NCI-H2171 (cell line): Measurements from ENCODE around the gene ZNF749.

Experiments used
- DNase-seq: peaks from one replicate; lab custom pipeline; 2025; lab: John Stamatoyannopoulos, UW

The ZNF749 gene

DNA sequence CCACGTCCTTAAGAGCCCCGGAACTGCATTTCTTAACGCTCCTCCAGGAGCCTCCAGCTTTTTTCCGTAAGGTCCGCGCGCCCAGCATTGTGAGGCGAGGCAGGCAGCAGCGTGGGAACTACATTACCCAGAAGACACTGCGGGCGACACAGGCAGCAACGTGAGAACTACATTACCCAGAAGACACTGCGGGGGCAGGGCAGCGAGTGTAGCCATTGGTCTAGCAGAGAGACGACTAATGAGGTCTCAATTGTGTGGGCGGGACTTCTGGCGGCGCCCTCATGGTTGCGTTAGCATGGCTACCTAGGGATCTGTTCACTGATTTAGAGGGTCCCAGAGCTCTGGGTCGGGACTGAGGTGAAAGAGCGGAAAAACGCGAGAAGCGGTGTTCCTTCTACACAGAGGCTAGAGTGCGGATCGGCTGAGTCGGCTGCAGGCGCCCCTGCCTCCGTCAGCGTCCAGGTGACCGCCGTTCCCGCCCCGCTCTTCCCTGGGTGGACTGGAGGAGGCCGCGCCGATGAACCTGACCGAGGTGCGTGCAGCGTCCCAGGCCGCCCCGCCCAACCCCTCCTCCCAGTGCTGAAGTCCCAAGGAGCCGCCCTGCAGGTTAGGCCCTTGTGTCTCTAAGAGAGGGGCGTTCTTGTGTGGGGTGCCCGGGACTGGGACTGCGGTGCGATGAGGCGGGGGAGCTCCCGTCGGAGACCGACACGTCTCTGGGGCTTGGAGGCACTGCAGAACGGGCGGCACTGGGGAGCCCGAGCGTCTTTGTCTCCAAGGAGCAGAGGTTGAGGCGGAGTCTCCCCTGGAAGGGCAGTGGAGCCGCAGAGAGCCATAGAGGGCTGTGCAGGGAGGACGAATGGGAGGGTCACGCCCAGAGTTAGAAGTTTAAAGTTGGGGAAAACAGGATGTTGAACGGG is at the start of gene ZNF749:
Gene ZNF749, plus strand, starts transcription at position 264 of the 917 bp plus-strand sequence. Its CDS starts 254 bp downstream, at position 518.
- peak; percentile 98 for DNase-seq

DNA sequence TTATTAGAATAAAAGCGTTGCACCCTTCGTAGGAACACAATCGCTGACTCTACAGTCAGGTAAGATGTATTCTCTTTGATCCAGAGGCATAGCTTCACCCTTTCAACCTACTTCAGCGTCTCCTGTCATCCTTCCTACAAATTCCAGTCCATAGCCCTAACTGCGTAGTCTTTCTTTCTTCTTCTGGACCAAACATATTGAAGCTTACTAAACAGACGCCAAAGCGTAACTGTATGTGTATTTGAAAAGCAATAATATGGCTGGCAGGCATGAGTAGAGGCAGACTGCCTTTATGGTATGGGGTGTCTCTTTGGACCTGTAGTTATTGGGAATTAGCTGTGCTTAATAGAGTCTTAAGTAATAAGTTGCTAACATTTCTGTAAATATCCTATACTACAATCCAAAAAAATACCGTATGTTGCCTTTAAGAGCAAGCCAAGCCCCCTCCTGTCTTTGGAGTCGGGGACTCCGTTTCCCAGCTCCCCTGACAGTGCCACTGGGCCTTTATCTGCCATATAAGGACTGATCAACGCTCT is 45.9 kb upstream of the ZNF749 start:
- no peak for DNase-seq

DNA sequence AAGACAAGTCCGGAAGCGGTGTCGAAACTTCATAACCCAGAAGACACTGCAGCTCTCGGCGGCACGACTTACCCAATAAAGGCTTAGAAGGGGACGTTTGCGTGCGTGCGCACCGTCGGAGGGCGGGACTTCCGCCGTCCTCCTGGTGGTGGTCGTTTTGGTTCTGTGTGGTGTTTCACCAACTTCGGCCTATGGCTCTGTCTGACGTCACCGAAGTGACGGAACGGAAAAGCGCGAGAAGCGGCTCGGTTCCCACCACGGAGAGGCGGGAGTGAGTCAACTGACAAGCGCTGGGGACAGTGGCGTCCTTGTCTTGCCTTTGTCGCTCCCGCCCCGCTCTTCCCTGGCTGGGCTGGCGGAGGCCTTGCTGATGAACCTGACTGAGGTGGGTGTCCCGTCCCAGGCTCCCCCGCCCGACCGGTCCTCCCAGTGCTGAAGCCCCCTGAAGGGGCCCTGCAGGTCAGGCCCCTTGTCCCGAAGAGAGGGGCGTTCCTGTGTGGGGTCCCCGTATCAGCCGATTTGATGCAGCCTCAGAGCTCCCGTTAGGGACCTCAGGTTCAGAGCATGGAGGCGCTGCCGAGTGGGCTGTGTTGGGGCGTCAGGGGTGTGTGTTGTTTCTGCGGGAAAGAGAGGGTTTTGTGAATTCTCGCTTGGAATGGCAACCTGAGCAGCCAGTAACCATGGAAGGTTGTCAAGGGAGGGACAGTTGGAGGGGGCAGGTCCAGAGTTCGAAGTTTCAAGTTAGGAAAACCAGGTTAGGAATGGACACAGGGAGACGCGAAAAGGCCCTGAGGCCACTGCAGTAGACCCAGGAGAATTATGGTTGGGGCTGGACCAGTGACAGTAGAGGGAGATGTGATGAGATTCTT is 45.2 kb upstream of the ZNF749 start, which contains the start of gene ZNF548:
Gene ZNF548, plus strand, starts transcription at position 125 of the 869 bp plus-strand sequence. Its CDS starts 246 bp downstream, at position 371.
- peak; percentile 95 for DNase-seq

DNA sequence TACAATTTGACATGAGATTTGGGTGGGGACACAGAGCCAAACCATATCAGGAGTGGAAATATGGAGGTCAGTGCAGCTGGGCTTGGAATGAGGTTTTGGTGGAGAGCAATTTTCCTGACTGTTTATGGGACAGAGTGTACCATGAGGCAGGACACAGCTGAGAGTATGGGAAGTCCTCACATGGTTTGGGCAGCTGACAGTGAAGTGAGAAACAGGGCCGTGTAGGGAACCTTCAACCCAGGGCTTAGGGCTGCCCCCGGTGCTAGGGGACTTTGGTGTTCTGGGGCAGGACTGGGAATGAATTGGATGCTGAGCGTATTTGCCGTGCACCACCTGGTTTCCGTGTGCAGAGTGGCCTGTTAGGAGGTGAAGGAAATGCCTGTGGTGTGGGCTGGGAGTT is 39.4 kb upstream of the ZNF749 start:
- DNase-seq = no peak

DNA sequence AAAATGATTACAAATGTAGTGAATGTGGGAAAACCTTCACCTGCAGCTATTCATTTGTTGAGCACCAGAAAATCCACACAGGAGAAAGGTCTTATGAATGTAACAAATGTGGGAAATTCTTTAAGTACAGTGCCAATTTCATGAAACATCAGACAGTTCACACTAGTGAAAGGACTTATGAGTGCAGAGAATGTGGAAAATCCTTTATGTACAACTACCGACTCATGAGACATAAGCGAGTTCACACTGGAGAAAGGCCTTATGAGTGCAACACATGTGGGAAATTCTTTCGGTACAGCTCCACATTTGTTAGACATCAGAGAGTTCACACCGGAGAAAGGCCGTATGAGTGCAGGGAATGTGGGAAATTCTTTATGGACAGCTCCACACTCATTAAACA is 36.3 kb upstream of the ZNF749 start:
- no peak for DNase-seq

DNA sequence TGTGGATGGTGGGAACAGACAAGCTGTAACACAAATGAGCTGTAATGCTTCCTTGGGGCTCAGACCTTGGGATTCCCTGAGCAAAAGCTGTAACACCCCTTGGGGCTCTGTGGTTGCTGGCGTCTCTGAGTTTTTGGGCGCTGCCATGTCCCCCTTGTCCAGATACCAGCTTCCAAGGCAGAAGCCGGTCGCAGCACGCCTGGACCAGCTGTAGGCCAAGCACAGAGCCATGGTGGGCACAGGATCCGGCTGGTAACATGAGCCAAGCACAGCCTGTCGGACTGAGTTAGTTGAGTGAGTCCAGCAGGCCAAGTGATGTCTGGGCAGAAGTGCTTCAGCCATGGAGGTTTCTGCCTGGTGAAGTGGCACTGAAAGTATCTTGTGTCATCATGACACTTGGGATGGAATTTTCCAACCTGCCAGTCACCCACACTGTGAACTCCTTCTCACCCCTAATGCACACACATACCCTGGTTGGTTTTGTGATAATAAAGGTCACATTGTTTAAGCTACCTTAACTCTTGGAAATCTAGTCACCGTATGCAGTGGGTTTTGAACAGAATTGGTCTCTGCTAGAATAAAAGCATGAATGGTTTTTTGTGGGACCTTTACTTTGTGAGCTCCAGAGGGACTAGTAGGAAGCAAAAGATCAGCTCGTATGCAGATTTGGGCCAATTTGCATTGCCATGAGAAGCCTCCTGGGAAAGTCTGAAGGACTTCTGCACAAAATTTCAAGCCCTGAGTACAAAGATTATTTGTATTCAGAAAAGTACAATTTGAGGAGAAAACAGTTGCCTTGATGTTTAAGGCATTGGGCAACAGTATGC is 31.2 kb upstream of the ZNF749 start:
- no peak for DNase-seq

DNA sequence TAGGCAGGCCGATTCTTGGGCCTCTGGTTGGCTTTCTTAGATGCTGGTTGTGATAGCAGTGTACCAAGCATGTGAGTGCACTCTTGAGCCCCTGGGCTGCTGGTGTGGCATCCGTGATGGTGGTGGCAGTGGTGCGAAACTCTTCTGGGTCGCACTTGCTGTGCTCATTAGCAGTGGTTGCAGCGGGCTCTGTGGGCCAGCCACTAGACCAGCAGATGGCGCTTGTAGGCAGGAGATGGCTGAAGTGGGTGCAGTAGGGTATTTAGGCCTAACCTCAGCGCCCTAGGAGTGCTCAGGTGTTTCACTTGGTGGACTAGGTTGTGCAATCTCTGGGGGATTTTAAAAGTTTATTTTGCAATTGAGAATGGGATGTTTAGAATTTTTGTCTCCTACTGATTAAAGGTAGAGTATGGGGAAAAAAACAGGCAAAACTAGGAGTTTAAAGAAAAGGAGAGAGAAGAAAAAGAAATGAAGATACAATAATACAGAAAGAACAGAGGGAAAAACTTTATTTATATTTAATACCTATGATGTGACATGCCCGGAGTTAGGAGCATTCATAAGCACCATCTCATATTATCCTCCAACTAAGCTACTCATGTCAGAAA is 28.5 kb upstream of the ZNF749 start:
- DNase-seq = peak; percentile 13

DNA sequence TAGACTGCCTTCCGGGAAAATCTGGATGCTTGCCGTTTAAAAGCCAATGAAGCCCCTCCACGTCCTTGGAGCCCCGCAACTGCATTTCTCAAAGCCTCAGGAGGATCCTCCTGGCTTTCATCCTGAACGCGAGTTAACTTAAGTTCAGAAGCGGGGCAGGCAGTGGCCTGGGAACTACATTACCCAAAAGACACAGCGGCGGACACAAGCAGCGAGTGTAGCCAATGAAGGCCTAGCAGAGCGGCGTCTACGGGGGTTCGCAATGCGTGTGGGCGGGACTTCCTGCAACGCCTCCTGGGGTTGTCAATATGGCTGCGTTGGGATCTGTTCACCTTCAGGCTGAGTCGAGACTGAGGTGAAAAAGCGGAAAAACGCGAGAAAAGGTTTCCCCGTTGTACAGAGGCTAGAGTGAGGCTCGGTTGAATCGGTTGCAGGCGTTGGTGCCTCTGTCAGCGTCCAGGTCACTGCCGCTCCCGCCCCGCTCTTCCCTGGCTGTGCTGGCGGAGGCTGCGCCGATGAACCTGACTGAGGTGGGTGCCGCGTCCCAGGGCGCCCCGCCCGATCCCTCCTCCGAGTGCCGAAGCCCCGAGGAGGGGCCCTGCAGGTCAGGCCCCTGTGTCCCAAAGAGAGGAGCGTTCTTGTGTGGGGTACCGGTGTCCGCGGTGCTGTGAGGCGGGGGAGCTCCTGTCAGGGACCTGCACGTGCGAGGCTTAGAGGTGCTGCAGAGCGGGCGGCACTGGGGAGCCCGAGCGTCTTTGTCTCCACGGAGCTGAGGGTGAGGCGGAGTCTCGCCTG is 24.1 kb upstream of the ZNF749 start, which contains the start of gene ZNF17:
Gene ZNF17, plus strand, starts transcription at position 285 of the 795 bp plus-strand sequence. CDS start 2,455 bp downstream, outside the sequence.
- DNase-seq = peak; percentile 92

DNA sequence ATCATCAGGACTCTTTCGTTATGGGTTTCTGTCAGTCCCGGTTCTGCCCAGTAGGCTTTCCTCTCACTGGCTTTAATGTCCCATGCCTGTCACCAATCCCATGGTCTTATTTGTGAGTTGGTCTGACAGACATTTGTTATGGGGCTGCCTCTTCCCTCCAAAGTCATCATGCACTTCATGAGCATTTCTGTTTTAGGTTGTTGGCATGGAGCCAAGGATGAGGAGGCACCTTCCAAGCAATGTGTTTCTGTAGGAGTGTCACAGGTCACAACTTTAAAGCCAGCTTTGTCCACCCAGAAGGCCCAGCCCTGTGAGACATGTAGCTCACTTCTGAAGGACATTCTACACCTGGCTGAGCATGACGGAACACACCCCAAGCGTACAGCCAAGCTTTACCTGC is 15.7 kb upstream of the ZNF749 start:
- no peak for DNase-seq

DNA sequence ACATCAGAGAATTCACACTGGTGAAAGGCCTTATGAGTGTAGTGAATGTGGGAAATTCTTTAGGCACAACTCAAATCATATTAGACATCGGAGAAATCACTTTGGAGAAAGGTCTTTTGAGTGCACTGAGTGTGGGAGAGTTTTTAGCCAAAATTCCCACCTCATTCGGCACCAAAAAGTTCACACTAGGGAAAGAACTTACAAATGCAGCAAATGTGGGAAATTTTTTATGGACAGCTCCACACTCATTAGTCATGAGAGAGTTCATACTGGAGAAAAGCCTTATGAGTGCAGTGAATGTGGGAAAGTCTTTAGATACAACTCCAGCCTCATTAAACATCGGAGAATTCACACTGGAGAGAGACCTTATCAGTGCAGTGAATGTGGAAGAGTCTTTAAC is 14.1 kb upstream of the ZNF749 start:
- no peak for DNase-seq

DNA sequence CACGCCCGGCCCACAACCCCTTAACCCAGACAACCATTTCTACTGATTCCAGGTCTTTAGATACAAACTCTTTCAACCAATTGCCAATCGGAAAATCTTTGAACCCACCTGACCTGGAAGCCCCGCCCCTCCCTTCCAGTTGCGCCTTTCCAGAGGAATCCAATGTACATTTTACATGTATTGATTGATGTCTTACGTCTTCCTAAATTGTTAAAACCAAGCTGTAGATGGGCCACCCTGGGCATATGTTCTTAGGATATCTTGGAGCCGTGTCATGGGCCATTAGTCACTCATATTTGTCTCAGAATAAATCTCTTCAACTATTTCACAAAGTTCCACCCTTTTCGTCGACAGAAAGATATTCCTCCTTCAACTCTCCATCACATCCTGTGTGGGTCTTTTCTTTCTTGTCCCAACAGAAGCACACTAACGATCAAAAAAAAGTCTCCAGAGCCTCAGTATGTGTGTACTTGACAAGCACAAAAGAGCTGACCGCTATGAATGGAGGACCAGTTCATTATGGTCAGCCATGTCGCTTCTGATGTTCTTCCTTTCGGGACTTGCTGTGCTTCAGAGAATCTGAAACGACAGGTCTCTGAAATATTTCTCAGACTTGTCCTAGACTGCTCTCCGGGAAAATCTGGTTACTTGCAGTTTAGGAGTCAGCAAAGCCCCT is 601 bp upstream of the ZNF749 start:
- DNase-seq = no peak

DNA sequence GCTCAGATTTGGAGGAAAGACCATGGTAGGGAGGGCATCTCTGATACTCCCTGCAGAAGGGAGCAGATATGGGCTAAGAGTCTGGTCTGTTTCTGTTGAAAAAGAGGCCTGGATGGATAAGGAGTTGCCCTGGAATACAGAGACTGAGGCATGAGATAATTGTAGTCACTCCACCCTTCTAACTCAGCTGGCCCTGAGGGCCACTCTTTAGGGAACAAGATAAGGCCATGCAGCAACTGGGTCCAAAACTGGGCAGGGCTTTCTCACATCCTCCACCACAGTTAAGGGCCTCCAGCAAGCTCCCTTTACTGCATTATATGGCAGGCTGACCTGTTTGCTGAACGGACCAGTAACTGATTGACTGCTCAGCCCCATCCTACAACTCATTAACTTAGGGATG is 1.3 kb downstream of the ZNF749 start:
- no peak for DNase-seq

DNA sequence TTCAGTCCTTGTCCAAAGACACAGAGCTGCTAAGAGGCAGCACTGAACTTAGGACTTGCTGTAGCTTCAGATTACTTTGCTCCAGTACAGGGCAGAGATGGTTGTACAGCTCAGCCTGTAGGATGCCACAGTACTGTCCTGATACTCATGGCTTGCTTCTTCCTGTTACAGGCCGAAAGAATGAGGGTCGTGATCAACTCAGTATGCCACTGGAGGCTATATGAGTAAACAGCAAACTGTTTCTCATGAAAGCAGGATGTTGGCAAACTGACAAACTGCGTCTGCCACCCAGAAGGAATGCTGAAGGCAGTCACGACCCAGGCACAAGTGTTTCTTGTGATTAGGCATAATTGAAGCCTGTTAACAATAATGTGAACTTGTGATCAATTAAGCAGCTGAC is 2.8 kb downstream of the ZNF749 start:
- DNase-seq = no peak

DNA sequence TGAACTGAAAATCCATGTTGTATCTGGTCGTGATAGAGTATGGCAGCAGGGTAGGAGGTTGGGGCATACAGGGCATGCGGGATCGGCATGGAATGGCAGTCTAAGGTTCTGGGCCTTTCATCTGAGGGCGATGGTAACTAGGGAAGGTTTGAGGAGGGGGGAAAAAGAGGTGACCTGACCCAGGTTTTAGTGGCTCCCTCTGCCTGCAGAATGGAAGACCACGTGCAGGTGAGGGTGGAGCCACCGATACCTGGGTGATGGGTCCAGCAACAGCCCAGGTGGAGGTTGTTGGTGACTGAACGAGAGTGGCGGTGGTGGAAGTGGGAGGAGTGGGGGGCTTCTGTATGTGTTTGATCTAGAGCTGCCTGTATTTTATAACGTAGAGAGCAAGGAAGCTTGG is 3.8 kb downstream of the ZNF749 start:
- DNase-seq = no peak

DNA sequence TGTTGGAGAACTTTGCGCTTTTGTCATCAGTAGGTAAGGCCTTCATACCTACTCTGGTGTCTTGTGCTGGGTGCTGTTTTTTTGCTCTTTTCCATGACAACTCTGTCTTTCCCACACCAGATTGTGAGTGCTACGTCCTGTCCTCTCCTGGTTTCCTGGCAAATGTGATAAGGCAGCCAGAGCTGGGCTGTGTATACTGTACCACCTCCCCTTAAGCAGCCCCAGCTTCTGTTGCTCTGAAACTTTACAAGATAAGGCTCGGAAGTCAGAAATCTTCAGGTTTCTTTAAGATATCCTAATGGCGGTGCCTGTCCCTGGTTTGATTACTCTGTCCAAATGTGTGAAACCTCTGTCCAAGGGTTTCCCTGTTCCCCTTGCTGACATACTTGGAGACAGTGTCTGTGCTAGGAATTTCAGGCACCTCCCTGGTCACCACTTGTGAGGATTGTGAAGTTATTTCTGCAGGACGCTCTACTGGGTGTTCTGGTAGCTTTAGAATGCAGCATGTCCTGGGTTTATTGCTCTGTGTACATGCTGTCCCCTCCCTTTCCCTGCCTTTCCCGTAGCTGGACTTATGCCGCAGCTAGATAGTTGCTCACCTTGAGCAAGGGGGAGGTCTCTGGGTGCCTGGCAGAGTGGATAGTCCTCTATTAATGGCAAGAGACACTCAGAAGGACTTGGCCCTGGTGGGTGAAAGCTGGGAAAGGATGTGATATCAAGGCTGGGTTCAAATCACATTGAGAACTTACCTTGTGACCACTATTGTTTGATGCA is 7.0 kb downstream of the ZNF749 start:
- no peak for DNase-seq

DNA sequence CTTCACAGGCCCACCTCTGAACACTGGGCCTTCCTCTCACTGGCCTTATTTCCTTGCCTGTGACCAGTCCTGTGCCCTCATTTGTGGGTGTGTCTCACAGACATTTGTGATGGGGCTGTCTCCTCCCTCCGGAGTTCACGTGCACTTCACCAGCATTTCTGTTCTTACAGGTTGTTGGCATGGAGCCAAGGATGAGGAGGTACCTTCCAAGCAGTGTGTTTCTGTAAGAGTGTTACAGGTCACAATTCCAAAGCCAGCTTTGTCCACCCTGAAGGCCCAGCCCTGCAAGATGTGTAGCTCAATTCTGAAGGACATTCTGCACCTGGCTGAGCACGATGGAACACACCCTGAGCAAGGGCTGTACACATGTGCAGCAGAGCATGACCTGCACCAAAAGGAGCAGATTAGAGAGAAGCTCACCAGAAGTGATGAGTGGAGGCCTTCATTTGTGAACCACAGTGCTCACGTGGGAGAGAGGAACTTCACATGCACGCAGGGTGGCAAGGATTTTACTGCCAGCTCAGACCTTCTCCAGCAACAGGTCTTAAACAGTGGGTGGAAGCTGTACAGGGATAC is 8.1 kb downstream of the ZNF749 start:
- DNase-seq = no peak

DNA sequence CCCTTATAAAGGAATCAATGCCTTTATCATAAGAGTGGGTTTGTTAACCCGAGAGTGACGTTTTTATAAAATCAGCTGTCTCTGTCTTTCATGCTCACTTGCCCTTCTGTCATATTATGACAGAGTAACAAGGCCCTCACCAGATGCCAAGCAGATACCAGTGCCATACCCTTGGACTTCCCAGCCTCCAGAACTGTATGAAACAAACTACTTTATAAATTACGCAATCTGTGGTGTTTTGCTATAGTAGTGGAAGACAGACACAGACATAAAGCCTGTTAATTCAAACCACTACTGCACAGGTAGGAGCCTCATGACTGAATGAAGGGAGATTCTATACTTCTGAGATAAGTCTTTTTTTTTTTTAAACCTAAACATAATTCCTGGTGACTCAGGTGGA is 17.2 kb downstream of the ZNF749 start:
- no peak for DNase-seq

DNA sequence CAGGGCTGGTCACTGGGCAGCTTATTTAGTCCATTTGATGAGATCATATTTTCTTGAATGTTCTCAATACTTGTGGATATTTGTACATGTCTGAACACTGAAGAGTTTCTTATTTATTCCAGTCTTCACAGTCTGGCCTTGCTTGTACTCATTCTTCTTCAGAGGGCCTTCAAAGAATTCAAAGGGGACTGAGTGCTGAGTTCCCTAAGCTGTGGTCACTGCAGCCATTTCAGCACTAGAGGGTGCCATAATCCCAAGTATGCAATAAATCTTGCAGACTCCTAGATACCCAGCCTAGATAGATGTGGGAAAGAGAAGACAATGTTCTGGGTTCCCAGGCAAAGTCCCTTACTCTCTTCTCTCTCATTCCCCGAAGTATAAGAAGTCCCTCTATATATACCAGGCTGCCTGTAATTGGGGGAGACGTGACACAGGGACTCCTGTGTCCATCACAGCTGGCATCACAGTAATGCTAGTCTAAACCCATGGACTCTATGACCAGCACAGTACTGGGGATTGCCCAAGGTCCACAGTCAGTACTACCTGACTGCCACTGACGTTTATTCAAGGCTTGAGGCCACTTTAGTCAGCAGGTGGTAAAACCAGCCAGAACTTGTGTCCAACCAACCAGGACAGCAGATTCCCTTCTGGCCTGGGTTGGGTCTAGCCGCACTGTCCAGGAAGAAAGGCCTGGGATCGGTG is 30.7 kb downstream of the ZNF749 start:
- DNase-seq = no peak
